CD8-positive, alpha-beta memory T cell (primary cell): ENCODE data around the gene NENF. TPM values are rescaled to one million over a fixed set of nuclear protein-coding genes. Genes with fewer than 3 reads are reported as not detected.

Experiments
- CTCF ChIA-PET: fragments of 350-600 bp; sonication (Branson Sonifier 250); formaldehyde crosslinking; loops from one replicate; lab custom pipeline; 2021; ENCODE audit warnings: antibody characterized with exemption; lab: Charles Lee
- POLR2A ChIA-PET: fragments of 350-600 bp; sonication (Branson Sonifier 250); formaldehyde crosslinking; loops from one replicate; lab custom pipeline; 2021; ENCODE audit warnings: antibody characterized with exemption; lab: Charles Lee
- DNase-seq, 5 donors: peaks; one replicate each; pipeline versions ENCODE4 v3.0.0 to v3.0.0-alpha.2; 2020 to 2022; ENCODE audit warnings: mixed read lengths in 1 of 5
- H3K27ac ChIP-seq: one replicate; pipeline ENCODE4 v1.7.0; 2013; ENCODE audit warnings: low read depth, mild to moderate bottlenecking, low read length, moderate library complexity
- H3K27me3 ChIP-seq: 2 replicates; pipeline ENCODE4 v1.7.0; 2013; ENCODE audit warnings: low read length, mild to moderate bottlenecking; ENCODE audit not compliant: insufficient read depth, poor library complexity, severe bottlenecking
- H3K36me3 ChIP-seq: 2 replicates; pipeline ENCODE4 v1.7.0; 2013; ENCODE audit warnings: mild to moderate bottlenecking, low read length, moderate library complexity; ENCODE audit not compliant: insufficient read depth
- H3K4me1 ChIP-seq: 2 replicates; pipeline ENCODE4 v1.7.0; 2013; ENCODE audit warnings: mild to moderate bottlenecking, low read length, moderate library complexity; ENCODE audit not compliant: insufficient read depth
- H3K4me3 ChIP-seq: 2 replicates; pipeline ENCODE4 v1.7.0; 2013; ENCODE audit warnings: mild to moderate bottlenecking, low read length
- H3K9me3 ChIP-seq: 2 replicates; pipeline ENCODE4 v1.7.0; 2013; ENCODE audit warnings: mild to moderate bottlenecking, low read length
- H3K27ac Mint-ChIP-seq, 8 donors: one replicate each; pipeline ENCODE4 v1.8.0; 2020 to 2021; ENCODE audit warnings: mixed read lengths in 8 of 8, mild to moderate bottlenecking in 6 of 8, inconsistent platforms in 3 of 8, moderate library complexity in 3 of 8
- H3K27me3 Mint-ChIP-seq, 2 donors: one replicate each; pipeline ENCODE4 v1.8.0; 2020 to 2021; ENCODE audit warnings: mixed read lengths in 2 of 2, mild to moderate bottlenecking in 1 of 2, moderate library complexity in 1 of 2
- H3K36me3 Mint-ChIP-seq, 3 donors: one replicate each; pipeline ENCODE4 v1.8.0; 2020 to 2021; ENCODE audit warnings: mixed read lengths in 3 of 3, inconsistent platforms in 1 of 3, mild to moderate bottlenecking in 1 of 3
- H3K4me1 Mint-ChIP-seq, 3 donors: one replicate each; pipeline ENCODE4 v1.8.0; 2020 to 2021; ENCODE audit warnings: mixed read lengths in 3 of 3, inconsistent platforms in 1 of 3, mild to moderate bottlenecking in 1 of 3
- H3K4me3 Mint-ChIP-seq, 7 donors: one replicate each; pipeline ENCODE4 v1.8.0; 2020 to 2021; ENCODE audit warnings: mixed read lengths in 7 of 7, mild to moderate bottlenecking in 6 of 7, moderate library complexity in 4 of 7, inconsistent platforms in 2 of 7
- H3K9me3 Mint-ChIP-seq, 5 donors: one replicate each; pipeline ENCODE4 v1.8.0; 2020 to 2022; ENCODE audit warnings: mixed read lengths in 5 of 5, mild to moderate bottlenecking in 3 of 5, moderate library complexity in 2 of 5, inconsistent platforms in 1 of 5
- polyA plus RNA-seq: library from polyadenylated mRNA; unstranded; fragments of 300-500 nt; fragmentation: Illumina TruSeq; gene quantifications from one replicate; pipeline ENCODE4 v1.2.3, GENCODE V29; 2021
- total RNA-seq, 2 experiments: library from RNA; stranded (reverse); gene quantifications; one replicate each; pipeline ENCODE4 v1.2.3, GENCODE V29; 2021

Gene NENF
- total and polyA plus RNA-seq, 3 experiments from 2014 or later, result 45.5 to 49.9 (median 47.9) TPM

- DNase-seq, result peak in 1 of 5 donors; percentile 5
- Mint-ChIP-seq H3K27ac (peak overlapping the region; percentile 69 to 99 (median 94)), H3K4me3 (peak overlapping the region; percentile 90 to 98 (median 92)), H3K27me3 (no peaks in the 10 kb centered on the region), H3K9me3 (no peaks in the 10 kb centered on the region), H3K4me1 (peaks cover 33 to 41% (median 34%) of the 10 kb centered on the region in 3 donors), H3K36me3 (peaks cover 0 to 24% (median under 1%) of the 10 kb centered on the region in 3 donors)
- Histone ChIP-seq H3K9me3 (no peaks in the 10 kb centered on the region), H3K4me3 (peak overlapping the region; percentile 90), H3K4me1 (peaks cover 25% of the 10 kb centered on the region), H3K27me3 (no peaks in the 10 kb centered on the region), H3K36me3 (peaks cover 13% of the 10 kb centered on the region), H3K27ac (peak overlapping the region; percentile 55)
- ChIA-PET CTCF (interaction anchor here (0.8 to 1.7 kb wide), 3 partner anchors 9 to 380 kb away, joined by 3 to 4 read pairs (median 4); partner anchors contain the start of genes DTL and INTS7), POLR2A (interaction anchor here (1.2 kb wide), 1 partner anchor 18 kb away, joined by 10 read pairs; the partner anchor contains the start of gene NENF)
Measured at GRCh38 chr1:212415107-212415841, 17.4 kb upstream of the NENF start.

GRCh38 chr1:212421165-212421564 lies 11.6 kb upstream of the NENF start:
- Mint-ChIP-seq H3K4me3 (no peak overlapping the region), H3K9me3 (no peaks in the 10 kb centered on the region), H3K27ac (no peak overlapping the region), H3K4me1 (peaks cover 0 to 3% (median 0%) of the 10 kb centered on the region in 3 donors), H3K27me3 (peaks cover 0 to 18% of the 10 kb centered on the region in 2 donors), H3K36me3 (no peaks in the 10 kb centered on the region)
- no peak for DNase-seq
- ChIA-PET POLR2A (no interaction called here), CTCF (no interaction called here)
- H3K27ac ChIP-seq, result no peak overlapping the region
- no peak overlapping the region for H3K4me3 ChIP-seq
- no peaks in the 10 kb centered on the region for H3K36me3 ChIP-seq
- no peaks in the 10 kb centered on the region for H3K27me3 ChIP-seq
- no peaks in the 10 kb centered on the region for H3K4me1 ChIP-seq
- no peaks in the 10 kb centered on the region for H3K9me3 ChIP-seq

DNA sequence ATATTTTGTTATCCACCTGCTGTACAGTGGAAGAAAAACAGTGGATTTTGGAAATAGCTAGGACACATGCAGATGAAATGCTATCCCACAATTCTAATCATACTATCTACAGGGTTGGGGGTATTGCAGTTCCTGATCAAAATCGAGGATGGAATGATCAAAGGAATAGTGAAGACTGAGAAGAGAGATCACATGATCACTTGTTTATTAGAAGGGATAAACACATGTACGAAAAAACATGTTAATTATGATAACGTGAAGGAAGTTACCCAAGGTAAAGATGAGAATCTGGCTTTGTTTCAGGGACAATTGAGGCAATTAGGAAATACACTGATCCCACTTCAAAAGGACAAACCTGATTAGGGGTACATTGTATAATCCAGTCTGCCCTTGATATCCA lies 8.8 kb upstream of the NENF start:
- H3K27ac Mint-ChIP-seq, result no peak overlapping the region
- Histone ChIP-seq H3K4me3 (no peak overlapping the region), H3K9me3 (no peaks in the 10 kb centered on the region), H3K27me3 (no peaks in the 10 kb centered on the region), H3K27ac (no peak overlapping the region), H3K36me3 (no peaks in the 10 kb centered on the region), H3K4me1 (no peaks in the 10 kb centered on the region)
- no peak for DNase-seq
- H3K9me3 Mint-ChIP-seq, result no peaks in the 10 kb centered on the region
- no peaks in the 10 kb centered on the region for H3K36me3 Mint-ChIP-seq
- H3K4me1 Mint-ChIP-seq, result no peaks in the 10 kb centered on the region
- no peak overlapping the region for H3K4me3 Mint-ChIP-seq
- ChIA-PET CTCF (interaction anchor here (1.0 kb wide), 1 partner anchor 9 kb away, joined by 4 read pairs; the partner anchor contains the start of gene PACC1), POLR2A (no interaction called here)
- H3K27me3 Mint-ChIP-seq, result peaks cover 0 to 18% of the 10 kb centered on the region in 2 donors

- peaks cover 0 to 19% of the 10 kb centered on the region in 2 donors for H3K27me3 Mint-ChIP-seq
- H3K9me3 Mint-ChIP-seq, result no peaks in the 10 kb centered on the region
- CTCF ChIA-PET, result interaction anchor here (1.5 kb wide), 1 partner anchor 357 kb away, joined by 3 read pairs; no protein-coding TSS in a partner anchor
Measured at GRCh38 chr1:212428496-212428895, 4.2 kb upstream of the NENF start.

DNA sequence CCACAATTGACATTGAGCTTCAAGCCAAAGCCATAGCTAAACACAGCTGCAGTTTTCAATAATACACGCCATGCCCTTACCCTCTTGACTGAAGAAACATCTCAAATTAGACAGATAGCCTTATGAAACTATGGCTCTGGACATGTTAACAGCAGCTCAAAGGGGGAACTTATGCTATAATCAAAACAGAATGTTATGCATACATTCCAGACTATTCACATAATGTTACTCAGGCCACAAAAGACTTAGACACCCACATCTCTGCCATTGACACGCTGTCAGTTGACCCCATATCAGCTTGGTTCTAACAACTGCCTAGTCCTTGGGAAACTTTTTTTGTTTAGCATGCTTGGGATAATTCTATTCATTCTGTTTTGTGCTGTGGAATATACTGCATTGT lies 2.3 kb upstream of the NENF start:
- H3K4me3 Mint-ChIP-seq, result no peak overlapping the region
- Histone ChIP-seq H3K4me3 (no peak overlapping the region), H3K27me3 (no peaks in the 10 kb centered on the region), H3K36me3 (no peaks in the 10 kb centered on the region), H3K9me3 (no peaks in the 10 kb centered on the region), H3K4me1 (peaks cover 19% of the 10 kb centered on the region), H3K27ac (no peak overlapping the region)
- no peaks in the 10 kb centered on the region for H3K36me3 Mint-ChIP-seq
- ChIA-PET POLR2A (no interaction called here), CTCF (interaction anchor here (0.7 to 1.3 kb wide), 3 partner anchors 25 to 395 kb away, joined by 3 to 4 read pairs (median 4); partner anchors contain the start of genes DTL and INTS7)
- peaks cover 16 to 33% (median 21%) of the 10 kb centered on the region in 3 donors for H3K4me1 Mint-ChIP-seq
- peaks cover 0 to 4% of the 10 kb centered on the region in 2 donors for H3K27me3 Mint-ChIP-seq
- no peak for DNase-seq
- H3K27ac Mint-ChIP-seq, result no peak overlapping the region
- H3K9me3 Mint-ChIP-seq, result no peaks in the 10 kb centered on the region

More at GRCh38 chr1:212428496-212428895, 4.2 kb upstream of the NENF start:
- no peak overlapping the region for H3K4me3 ChIP-seq
- no peak overlapping the region for H3K27ac ChIP-seq
- H3K36me3 Mint-ChIP-seq, result no peaks in the 10 kb centered on the region
- H3K4me1 Mint-ChIP-seq, result peaks cover 8 to 18% (median 10%) of the 10 kb centered on the region in 3 donors
- no peak overlapping the region for H3K4me3 Mint-ChIP-seq
- H3K27ac Mint-ChIP-seq, result no peak overlapping the region
- POLR2A ChIA-PET, result no interaction called here
- no peaks in the 10 kb centered on the region for H3K27me3 ChIP-seq
- H3K9me3 ChIP-seq, result no peaks in the 10 kb centered on the region
- no peak for DNase-seq
- H3K36me3 ChIP-seq, result no peaks in the 10 kb centered on the region
- peaks cover 8% of the 10 kb centered on the region for H3K4me1 ChIP-seq

DNA sequence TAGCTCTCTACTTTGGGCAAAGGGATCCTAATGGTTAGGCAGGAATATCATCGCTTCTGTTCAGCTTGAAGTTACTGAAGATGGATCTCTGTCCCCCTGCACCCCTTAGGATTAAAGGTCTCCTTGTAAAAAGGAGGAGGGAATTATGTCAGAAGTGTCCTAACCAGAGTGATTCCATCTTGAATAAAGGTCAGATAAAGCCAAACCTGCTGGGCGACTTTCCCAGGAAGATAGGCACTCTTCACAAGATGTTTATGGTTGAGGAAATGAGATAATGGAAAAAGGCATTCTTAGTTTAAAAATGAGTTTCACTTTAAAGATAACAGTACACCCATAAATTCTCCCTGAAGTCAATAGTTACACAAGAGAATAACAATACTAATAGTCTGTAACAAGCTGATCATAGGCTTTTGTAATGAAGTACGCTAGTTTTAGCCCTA lies 1.7 kb upstream of the NENF start:
- DNase-seq, result no peak
- H3K4me1 Mint-ChIP-seq, result peaks cover 18 to 33% (median 26%) of the 10 kb centered on the region in 3 donors
- H3K27ac Mint-ChIP-seq, result no peak overlapping the region
- peaks cover 19% of the 10 kb centered on the region for H3K4me1 ChIP-seq
- H3K27ac ChIP-seq, result no peak overlapping the region
- ChIA-PET CTCF (interaction anchor here (1.2 to 1.3 kb wide), 2 partner anchors 25 to 396 kb away, joined by 4 read pairs; partner anchors contain the start of genes DTL and INTS7), POLR2A (no interaction called here)
- no peaks in the 10 kb centered on the region for H3K36me3 Mint-ChIP-seq
- no peaks in the 10 kb centered on the region for H3K9me3 ChIP-seq
- H3K4me3 Mint-ChIP-seq, result peak overlapping the region in 2 of 7 donors; percentile 20 to 57
- H3K27me3 ChIP-seq, result no peaks in the 10 kb centered on the region
- no peaks in the 10 kb centered on the region for H3K9me3 Mint-ChIP-seq
- no peaks in the 10 kb centered on the region for H3K36me3 ChIP-seq
- no peak overlapping the region for H3K4me3 ChIP-seq
- H3K27me3 Mint-ChIP-seq, result peaks cover 0 to 4% of the 10 kb centered on the region in 2 donors

GRCh38 chr1:212431644-212432043 lies 1.1 kb upstream of the NENF start:
- H3K9me3 Mint-ChIP-seq, result no peaks in the 10 kb centered on the region
- H3K36me3 Mint-ChIP-seq, result no peaks in the 10 kb centered on the region
- no peaks in the 10 kb centered on the region for H3K27me3 ChIP-seq
- H3K4me3 Mint-ChIP-seq, result peak overlapping the region; percentile 12 to 71 (median 33)
- no peaks in the 10 kb centered on the region for H3K9me3 ChIP-seq
- ChIA-PET CTCF (interaction anchor here (1.8 kb wide), 1 partner anchor 24 kb away, joined by 15 read pairs; no protein-coding TSS in a partner anchor), POLR2A (no interaction called here)
- H3K36me3 ChIP-seq, result no peaks in the 10 kb centered on the region
- H3K4me1 ChIP-seq, result peaks cover 19% of the 10 kb centered on the region
- peaks cover 0 to 4% of the 10 kb centered on the region in 2 donors for H3K27me3 Mint-ChIP-seq
- no peak overlapping the region for H3K27ac ChIP-seq
- H3K4me1 Mint-ChIP-seq, result peaks cover 19 to 33% (median 27%) of the 10 kb centered on the region in 3 donors
- H3K27ac Mint-ChIP-seq, result peak overlapping the region in 2 of 8 donors; percentile 61 to 70
- DNase-seq, result no peak
- no peak overlapping the region for H3K4me3 ChIP-seq
